HK-2 (cell line): ENCODE results near the gene MCUR1.
"Not testable (repeated sequence)": the region's sequence is repeated elsewhere in the genome, so short reads cannot be mapped to it uniquely, and the experiment has no call there.

Experiments used
- DNase-seq: peaks from one replicate; pipeline ENCODE4 v3.0.0-alpha.2; 2018; ENCODE audit not compliant: unreplicated experiment

The MCUR1 gene

DNA sequence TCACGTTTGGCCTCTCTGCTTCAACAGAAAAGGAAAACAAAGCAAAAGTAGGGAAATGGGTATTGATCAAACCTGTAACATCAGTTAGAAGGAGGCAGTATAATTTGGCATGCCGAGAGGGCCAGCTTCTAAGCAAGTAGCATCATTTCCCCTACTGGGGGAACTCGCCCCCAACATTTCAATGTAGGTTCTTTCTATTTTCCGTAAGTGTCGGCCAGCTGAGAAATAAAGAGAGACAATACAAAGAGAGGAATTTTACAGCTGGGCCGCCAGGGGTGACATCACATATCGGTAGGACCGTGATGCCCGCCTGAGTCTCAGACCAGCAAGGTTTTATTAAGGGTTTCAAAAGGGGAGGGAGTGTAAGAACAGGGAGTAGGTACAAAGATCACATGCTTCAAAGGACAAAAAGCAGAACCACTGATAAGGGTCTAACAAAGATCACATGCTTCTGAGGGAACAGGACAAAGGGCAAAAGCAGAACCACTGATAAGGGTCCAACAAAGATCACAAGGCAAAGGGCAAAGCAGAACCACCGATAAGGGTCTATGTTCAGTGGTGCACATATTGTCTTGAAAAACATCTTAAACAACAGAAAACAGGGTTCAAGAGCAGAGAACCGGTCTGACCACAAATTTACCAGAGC, 14.4 kb upstream of the MCUR1 start:
- not testable (repeated sequence) for DNase-seq

DNA sequence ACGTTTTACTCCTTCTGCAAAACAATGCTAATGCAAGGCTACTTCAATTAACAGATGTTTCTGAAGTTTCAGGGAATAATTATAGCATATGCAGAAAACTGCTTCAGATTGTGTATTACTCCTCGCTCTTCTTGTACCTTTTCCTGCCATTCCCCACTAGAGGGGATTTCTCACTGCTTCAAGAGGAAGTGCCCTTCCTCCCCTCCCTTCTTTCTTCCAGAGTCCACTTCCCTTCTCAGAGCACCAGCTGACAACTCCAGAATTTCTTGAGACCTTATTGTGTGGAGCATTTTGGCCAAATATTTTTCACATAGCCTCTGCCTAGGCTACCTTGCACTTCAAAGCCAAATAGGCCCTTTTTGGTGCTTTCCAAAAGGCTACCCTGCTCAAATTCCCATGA, 12.7 kb upstream of the MCUR1 start:
- no peak for DNase-seq

DNA sequence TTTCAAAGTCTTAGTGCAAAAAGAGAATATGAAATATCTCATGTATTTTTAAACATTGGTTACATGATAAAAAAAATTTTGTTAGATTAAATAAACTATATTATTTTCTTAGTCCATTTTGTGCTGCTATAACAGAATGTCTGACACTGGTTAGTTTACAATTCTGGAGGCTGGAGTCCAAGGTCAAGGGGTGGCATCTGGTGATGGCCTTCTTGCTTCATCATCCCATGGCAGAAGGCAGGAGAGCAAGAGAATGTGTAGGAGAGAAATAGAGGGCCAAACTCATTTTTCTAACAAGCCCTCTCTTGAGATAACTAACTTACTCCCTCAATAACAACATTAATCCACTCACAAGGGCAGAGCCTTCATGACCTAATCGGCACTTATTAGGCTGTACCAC, 11.5 kb upstream of the MCUR1 start:
- DNase-seq, result no peak

DNA sequence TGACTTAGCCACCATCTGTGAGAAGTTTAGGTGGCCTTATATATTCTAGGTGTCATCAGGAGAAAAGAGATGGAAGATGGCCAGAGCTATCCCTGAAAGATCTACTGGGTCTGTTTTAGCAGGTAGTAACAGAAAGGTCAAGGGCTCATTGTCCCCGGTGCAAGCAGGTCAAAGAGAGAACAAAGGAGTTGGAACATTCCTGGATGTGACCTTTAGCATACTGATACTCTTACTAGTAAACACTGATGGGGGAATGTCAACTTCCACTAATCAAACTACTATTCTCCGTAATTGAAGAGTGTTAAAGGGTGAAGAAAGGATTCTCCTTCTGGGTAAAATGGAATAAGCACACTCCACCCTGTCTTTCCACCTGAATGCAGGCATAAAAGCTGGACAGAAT, 4.0 kb upstream of the MCUR1 start:
- DNase-seq, result no peak

DNA sequence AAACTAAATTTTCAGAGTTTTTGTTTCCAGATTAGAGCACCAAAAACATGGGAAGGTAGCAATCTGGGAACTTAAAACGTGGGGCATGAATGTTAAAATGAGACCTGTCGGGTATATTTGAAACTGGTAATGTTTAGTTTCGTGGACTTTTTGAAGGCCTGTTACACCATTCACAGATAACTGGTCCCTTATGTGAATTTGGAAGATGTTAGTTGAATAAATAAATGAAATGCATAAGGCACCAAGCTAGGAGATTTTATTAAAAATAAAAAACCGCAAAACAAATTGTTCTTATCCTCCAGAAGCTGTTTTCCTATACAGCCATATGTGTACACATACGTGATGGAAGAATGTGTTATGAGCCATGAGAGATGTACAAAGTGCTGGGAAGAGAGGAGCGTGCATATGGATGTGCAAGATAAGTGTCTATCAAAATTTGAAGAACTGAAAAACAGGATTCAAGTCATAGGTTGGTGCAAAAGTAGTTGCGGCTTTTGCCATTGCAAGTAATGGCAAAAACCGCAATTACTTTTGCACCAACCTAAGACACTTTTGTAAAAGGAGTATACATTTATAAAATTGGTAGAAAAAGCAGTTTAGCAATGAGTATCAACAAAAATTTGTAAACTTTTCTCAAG, 700 bp upstream of the MCUR1 start:
- no peak for DNase-seq

DNA sequence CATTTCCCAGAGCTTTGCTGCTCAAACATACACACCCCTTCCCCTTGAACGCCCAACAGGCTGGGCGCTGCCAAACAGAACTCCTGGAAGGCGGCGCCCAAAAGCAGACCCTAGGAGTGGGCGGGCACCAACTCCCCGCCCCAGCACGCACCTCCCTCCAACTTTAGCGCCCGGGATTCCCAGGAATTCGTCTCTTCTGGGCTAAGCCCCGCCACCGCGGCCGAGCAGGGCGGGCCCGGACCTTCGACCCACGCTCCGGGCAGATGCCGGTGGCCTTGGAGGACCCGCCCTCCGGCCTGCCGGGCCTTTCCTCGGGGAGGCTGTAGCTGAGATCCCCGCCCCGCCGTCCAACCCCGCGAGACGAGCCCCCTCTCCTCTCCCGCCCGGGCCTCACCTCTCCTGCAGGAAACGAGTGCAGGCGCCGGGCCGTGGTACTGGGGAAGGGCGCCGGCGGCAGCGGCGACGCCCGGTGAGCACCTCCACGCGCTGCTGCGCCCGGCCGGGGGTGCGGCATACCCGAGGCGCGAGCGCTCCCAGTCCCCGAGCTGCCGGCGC, 659 bp downstream of the MCUR1 start:
- peak; percentile 78 for DNase-seq

DNA sequence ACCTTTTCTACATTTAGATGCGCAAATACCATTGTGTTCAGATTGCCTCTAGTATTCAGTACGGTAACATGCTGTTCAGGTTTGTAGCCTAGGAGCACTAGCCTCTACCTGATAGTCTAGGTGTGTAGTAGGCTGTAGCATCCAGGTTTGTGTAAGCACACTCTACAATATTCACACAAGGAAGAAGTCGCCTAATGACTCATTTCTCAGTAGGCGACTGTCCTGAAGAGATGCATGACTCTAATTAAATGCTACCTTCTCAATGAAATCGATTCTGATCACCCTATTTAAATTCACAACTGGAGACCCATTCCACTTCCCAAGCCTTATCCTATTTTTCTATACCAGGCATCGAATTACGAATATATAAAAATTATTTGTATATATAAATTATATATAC, 1.3 kb downstream of the MCUR1 start:
- DNase-seq, result no peak

DNA sequence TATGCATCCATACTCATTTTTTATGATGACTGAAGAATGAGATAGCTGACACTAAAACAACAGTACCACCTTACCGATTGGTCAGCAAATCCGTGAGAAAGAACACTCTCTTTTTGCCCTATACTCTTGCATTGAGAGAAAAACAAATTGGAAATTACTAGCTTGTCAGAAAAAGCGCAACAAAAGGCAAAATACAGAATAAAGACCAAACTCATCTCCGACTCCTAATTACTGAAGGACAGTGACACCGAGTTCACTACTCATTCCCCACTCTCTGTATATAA, 2.1 kb downstream of the MCUR1 start:
- DNase-seq, result no peak

DNA sequence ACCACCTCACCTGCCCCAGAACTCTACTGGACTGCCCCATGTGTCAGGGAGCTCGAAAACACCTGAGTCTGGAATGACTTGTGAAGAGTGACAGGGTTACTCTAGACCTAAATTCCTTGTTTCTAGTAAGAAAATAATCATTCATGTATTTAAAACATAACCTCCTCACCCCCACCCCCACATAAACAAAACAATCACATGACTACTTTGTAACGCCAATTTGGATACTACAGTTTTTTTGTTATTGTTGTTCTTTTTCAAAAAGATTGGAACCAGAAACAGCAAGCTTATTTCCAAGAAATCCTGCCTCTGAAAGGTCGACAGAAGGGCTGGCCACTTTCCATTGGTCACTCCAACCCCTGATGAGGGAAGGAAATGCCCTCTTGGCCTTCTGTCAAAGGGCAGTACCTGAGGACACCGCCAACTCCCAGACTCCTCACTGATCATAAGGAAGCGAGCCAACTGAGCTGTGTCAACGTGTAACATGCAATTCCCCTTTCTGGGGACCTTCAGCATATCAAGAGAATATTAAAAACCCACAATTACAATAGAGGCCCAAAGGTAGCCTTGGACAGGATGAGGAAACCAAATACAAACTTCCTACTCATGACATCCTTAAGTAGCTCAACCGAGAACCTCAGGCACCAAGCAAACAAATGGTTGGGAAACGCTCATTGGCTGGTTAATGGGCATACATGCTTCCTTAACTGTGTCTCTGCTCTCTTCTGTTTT, 2.6 kb downstream of the MCUR1 start:
- DNase-seq, result no peak

DNA sequence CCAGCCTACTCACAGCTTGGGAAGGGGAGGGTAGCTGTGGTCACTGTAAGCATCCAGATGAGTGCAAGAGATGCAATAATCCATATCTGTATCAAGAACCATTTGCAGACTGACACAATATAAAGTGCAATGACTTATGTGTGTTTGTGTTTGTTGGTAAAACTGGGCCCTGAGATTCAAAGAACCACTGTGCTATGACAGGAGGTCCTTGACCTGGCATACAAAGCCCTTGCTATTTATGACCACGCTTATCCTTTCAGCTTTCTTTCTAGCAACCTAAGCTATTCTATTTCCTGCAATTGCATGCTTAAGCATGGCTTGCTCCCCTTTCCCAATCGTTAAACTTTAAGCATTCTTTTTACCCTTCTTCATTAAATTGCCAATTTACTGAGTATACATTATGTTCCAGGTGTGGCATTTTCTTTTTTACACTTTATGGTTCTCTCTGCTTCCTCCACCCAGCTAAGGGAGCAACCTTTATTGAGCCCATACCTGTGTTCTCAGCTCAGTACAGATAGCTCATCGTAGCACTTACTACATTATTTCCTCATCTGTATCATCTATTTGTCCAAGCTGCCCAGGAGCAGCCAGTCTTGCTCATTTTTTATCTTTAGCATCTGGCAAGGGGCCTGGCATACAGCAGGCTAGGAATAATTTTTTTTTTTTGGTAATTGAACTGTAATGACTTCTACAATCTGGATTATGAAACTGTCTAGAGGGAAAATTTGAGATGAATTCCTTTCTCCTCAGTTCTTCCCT, 3.5 kb downstream of the MCUR1 start:
- no peak for DNase-seq

DNA sequence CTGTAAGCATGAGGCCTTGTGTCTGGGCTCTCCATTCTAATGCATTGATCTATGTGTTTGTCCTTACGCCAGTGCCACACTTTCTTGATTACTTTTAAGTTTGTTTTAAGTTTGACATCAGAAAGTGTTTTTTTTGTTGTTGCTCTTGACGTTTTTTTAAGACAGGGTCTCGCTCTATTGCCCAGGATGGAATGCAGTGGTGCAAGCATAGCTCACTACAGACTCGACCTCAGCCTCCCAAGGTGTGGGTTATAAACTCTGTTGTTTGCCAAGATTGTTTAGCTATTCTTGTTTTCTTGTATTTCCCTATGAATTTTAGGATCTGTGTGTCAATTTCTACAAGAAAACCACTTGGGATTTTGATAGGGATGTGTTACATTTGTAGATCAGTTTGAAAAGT, 5.6 kb downstream of the MCUR1 start:
- DNase-seq, result no peak

DNA sequence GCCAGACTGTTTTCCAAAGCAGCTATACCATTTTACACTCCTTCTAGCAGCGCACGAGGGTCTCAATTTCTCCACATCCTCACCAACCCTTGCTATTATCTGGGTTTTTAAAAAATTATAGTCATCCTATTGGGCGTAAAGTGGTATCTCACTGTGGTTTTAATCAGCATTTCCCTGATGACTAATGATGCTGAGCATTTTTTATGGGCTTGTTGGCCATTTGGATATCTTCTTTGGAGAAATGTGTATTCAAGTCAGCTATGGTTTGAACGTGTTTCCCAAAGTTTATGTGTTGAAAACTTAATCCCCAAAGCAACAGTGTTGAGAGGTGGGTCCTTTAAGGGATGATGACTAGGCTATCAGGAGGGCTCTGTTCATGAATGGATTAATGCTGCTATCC, 6.7 kb downstream of the MCUR1 start:
- no peak for DNase-seq

DNA sequence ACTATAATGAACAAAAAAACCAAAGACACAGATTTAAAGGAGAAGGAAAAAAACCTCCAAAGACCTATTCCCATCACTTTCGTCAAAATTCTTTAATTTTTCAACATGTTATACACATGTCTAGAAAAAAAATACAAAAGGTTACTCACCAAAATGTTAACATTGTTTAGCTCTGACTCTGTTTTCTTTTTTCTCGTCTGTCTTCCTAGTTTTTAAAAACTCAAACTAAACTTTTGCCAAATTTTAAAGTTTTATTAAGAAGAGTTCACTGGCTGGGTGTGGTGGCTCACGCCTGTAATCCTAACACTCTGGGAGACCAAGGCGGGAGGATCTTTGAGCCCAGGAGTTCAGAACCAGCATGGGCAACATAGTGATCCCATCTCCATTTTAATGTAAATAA, 10.8 kb downstream of the MCUR1 start:
- DNase-seq, result no peak

DNA sequence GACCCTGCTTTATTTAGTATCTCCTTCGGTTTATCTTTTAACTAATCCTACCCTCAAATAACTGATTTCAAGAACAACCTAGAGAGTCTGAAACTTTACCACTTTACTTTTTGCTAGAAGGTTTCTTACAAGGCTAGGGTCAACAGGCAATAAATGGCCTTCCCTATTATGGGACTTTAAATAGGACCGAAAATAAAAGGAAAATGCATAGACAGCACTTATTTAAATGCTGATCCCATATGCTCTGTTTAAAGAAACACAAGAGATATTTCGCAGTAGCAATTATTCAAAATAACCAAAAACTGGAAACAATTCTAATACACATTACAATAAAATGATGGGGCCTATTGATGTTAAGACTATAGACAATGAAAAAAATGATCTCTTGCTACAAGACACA, 13.7 kb downstream of the MCUR1 start:
- no peak for DNase-seq

DNA sequence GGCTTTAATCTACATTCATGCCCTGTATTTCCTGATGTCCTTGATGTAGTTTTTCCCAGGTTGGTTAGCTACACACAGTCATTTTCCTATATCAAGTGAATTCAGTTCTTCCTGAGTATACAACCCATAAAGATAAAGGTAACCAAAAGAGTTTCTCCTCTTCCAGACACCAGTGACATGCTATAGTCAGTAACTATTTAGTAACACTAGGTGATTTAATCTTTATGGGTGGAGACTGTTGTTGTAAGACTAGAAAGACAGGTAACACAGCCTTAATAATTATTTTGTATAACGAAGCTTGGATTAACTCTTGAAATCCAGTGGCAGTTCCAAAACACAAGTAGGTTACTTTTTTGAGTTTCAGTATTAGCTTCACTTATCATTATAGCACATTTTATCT, 17.6 kb downstream of the MCUR1 start:
- DNase-seq, result no peak

DNA sequence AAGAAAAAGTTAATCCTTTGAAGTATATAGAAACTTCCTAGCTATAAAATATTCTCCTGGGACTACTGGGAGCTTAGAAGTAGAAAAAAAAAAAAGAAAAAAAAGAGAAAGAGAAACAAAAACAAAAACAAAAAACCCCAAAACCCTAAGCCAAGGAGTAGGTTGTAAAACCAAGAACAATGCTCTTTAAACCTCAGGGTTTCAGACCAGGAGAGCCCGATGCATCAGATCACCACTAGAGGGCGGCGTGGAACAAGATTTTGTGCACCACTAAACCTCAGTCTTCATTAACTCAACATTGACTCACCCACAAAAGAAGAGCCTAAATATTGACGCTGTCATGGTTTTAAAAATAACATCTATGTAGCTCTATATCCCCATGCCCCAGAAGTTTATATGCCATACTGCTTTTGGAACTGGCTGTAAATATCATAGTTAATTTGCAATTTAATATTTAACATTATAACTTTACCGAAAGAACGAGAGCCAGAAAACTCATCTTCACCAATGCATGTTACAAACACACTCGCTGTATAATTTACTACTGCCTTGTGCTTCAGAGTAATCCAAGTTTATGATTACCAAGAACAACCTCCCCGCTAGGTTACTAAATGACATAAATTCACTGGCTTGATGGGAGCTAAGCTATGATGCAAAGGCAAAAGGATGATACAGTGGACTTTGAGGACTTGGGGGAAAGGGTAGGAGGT, 19.2 kb downstream of the MCUR1 start:
- peak; percentile 79 for DNase-seq

DNA sequence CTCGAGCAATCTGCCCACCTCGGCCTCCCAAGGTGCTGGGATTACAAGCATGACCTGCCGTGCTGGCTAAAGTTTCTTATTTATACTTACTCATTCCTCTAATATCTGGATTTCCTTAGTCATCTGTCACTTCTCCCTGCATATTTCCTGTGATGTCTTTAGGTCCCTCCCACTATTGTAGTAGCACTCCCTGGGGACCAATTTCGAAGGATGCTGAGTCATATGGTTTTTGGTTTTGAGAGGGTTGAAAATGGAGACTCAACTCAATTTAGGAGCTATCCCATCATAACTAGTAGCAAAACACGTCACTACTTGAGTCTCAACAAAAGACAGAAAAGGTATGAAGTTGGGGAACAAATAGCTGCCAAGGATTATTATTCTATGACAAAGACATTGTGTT, 20.2 kb downstream of the MCUR1 start:
- DNase-seq, result no peak

DNA sequence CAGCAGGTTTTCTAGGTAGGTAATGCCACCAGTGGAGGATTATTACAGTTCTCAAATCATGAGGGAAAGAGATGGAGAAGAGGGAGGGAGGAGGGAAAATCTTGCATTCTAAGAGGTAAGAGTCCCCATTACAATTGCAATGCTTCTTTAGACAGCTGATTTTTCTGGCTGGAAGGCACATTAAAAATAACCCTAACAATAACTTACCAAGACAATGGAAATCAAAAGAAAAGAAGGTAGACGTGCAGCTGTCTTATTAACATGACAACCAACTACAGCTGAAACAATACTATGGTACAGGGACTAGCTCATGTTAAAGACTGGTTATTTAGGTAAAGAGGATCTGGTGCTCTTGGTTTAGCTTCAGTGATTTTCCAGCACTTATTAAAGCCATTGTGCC, 24.6 kb downstream of the MCUR1 start:
- DNase-seq, result no peak

DNA sequence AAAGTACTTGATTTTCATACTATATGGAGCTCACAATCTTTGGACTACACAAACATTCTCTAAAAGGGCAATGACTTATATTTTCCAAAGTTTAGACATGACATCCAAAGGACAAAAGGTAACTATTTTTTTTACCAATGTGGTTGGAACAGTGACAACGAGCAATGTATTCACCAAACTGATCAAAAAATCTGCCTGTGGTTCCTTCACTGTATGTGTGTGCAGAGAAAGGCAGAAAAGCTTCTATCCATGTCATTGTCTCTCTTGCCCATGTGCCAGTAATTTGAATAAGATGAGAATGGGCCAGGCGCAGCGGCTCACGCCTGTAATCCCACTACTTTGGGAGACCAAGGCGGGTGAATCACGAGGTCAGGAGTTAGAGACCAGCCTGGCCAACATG, 25.5 kb downstream of the MCUR1 start:
- DNase-seq, result no peak

DNA sequence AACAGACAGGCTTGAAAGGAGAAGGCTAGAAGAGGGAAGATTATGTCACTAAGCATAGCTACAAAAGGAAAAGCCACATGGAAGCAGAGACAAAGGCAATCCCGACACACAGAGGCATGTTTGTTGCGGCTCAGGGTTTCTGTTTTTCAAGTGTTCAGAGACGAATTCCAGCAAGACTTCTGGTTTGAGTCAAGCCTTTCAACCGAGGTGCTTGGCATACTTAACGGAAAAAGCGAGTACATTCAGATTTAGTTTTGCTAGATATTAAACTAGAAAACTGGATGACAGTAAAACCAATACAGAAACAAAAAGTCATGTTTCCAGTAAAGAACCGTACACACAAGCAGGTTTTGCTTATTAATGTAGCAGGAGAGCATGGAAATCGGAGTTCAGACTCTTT, 27.2 kb downstream of the MCUR1 start:
- DNase-seq, result no peak

DNA sequence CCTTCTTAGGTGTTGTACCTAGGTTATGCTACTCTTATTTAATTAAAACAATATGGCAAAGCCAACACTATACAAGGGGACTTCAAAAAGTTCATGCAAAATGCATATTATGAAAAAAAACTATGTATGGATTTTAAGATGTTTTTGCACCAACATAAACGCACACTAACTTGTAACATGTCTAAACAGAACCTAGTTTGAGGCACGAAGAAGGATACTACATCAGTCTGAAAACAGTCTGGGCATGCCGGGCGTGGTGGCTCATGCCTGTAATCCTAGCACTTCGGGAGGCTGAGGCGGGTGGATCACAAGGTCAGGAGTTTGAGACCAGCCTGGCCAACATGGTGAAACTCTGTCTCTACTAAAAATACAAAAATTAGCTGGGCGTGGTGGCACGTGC, 34.2 kb downstream of the MCUR1 start:
- not testable (repeated sequence) for DNase-seq

DNA sequence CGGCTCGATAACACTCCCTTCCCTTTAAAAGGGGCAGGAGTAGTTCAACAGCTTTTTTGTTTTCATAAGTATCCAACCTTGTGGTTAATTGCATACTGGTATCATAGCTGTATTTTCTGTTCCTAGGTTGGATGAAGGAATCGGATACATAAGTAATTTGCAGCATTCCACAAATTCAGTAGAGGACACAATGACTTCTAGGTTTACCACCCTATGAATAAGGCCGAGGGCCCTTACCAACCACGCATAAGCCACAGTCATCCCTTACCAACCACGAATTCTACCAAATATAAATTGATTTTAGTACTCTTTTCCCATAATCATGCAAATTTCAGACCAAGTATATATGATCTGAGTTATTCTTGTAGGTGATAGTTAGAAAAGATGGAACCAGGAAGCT, 36.3 kb downstream of the MCUR1 start:
- DNase-seq, result no peak
